Uterus (tissue), 4 donors: ENCODE results near the gene EPC1. TPM values are rescaled to one million over a fixed set of nuclear protein-coding genes. Genes with fewer than 3 reads are reported as not detected.

Experiments used
- DNase-seq, 2 donors: peaks; one replicate each; pipeline ENCODE4 v3.0.0-alpha.2; 2019 to 2020
- H3K27ac ChIP-seq, 2 donors: fragments of 200-600 bp; sonication (generic); 1 replicate in 1 of 2; 2 replicates in 1 of 2; pipeline ENCODE4 v1.5.1; 2016 to 2018
- H3K27me3 ChIP-seq, 2 donors: fragments of 200-600 bp; sonication (generic); one replicate each; pipeline ENCODE4 v1.5.1; 2018 to 2019; ENCODE audit warnings: control low read depth in 1 of 2
- H3K36me3 ChIP-seq, 2 donors: fragments of 200-600 bp; sonication (generic); one replicate each; pipeline ENCODE4 v1.5.1; 2019; ENCODE audit warnings: control low read depth in 1 of 2
- H3K4me1 ChIP-seq, 2 donors: fragments of 200-600 bp; sonication (generic); one replicate each; pipeline ENCODE4 v1.5.1; 2018 to 2019; ENCODE audit warnings: control low read depth in 1 of 2
- H3K4me3 ChIP-seq, 2 donors: fragments of 200-600 bp; sonication (generic); 1 replicate in 1 of 2; 2 replicates in 1 of 2; pipeline ENCODE4 v1.5.1; 2018 to 2019; ENCODE audit warnings: mild to moderate bottlenecking in 1 of 2
- H3K9me3 ChIP-seq, 2 donors: fragments of 200-600 bp; sonication (generic); one replicate each; pipeline ENCODE4 v1.5.1; 2019; ENCODE audit warnings: control low read depth in 1 of 2
- POLR2A ChIP-seq, 2 donors: fragments of 450-650 bp; IDR thresholded peaks; one replicate each; pipeline ENCODE4 v1.6.1; 2016; ENCODE audit warnings: antibody characterized with exemption in 2 of 2, mild to moderate bottlenecking in 1 of 2, moderate library complexity in 1 of 2
- intact Hi-C: fragments of 100-400 bp; cut with DNase I; formaldehyde crosslinking; loops from one replicate; pipeline ENCODE4 v1.15.1; 2023; ENCODE audit warnings: low total_unique reads
- total RNA-seq, 4 donors: library from RNA; depleted of rRNA in 3 of 4; stranded (reverse); fragments of >200 nt in 3 of 4; gene quantifications; one replicate each; pipeline versions ENCODE4 v1.1.0 to v1.2.4, GENCODE V29; 2014 to 2023
- TF ChIP-seq, protein P1 (sequence below), 4 experiments: fragments of 200-600 bp in 2 of 4; fragments of 450-650 bp in 2 of 4; sonication (generic) in 2 of 4; IDR thresholded peaks; one replicate each; pipeline ENCODE4 v1.5.1; 2016 to 2019; ENCODE audit warnings: antibody characterized with exemption in 4 of 4, mild to moderate bottlenecking in 2 of 4, moderate library complexity in 1 of 4
- donor health status: DM: yes; HTN: yes; CAD: no.

The EPC1 gene
- total RNA-seq, 4 donors from 2014 or later, result 34.7 to 109 (median 48.8) TPM

DNA sequence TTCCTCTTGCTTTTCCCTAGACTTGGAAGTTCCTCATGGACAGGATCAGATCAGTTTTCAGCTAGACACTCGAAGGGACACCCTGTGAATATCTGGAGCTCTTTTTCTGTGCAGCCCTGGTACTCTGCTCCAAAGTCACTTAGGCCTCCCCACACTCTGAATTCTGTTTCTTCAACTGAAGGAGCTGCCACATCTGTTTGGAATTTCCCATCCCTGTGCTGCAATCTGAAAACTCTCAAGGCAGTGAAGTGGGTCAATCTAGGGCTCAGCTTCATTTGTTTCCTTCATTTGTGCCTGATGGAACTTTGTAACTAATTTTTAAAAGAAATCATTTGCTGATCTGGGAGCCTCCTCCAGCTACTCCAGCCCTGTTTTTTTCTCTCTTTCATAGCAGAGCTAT, 9.6 kb downstream of the EPC1 start:
- Histone ChIP-seq H3K27me3 (no peaks in the 10 kb centered on the region), H3K36me3 (no peaks in the 10 kb centered on the region), H3K27ac (no peak overlapping the region), H3K4me3 (no peak overlapping the region), H3K9me3 (no peaks in the 10 kb centered on the region), H3K4me1 (peaks cover 24 to 42% of the 10 kb centered on the region in 2 donors)
- TF ChIP-seq, protein P1, sequence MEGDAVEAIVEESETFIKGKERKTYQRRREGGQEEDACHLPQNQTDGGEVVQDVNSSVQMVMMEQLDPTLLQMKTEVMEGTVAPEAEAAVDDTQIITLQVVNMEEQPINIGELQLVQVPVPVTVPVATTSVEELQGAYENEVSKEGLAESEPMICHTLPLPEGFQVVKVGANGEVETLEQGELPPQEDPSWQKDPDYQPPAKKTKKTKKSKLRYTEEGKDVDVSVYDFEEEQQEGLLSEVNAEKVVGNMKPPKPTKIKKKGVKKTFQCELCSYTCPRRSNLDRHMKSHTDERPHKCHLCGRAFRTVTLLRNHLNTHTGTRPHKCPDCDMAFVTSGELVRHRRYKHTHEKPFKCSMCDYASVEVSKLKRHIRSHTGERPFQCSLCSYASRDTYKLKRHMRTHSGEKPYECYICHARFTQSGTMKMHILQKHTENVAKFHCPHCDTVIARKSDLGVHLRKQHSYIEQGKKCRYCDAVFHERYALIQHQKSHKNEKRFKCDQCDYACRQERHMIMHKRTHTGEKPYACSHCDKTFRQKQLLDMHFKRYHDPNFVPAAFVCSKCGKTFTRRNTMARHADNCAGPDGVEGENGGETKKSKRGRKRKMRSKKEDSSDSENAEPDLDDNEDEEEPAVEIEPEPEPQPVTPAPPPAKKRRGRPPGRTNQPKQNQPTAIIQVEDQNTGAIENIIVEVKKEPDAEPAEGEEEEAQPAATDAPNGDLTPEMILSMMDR (IDR thresholded peaks at IDR 0.05), result no peak
- TF ChIP-seq POLR2A (IDR thresholded peaks at IDR 0.05), result no peak
- intact Hi-C loops, result no loop called here
- DNase-seq, result no peak

DNA sequence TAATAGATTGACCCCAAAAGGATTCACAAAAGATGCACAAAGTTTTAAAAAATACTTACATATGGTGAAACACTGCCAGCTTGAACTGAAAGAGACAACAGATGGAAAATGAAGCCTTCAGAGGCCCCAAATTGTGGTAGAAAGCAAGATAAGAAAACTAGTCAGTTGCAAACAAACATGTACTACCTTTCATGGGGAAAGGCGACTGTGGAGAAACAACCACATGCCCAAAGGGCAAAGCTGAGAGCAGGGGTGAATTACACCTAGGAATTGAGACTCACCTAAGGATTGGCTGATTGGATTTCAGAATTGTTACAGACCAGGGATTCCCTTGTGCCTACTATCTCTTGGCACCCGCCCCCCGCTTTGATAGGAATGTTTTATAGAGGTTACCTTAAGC, 13.1 kb downstream of the EPC1 start:
- Histone ChIP-seq H3K9me3 (no peaks in the 10 kb centered on the region), H3K4me1 (peaks cover 22 to 28% of the 10 kb centered on the region in 2 donors), H3K36me3 (no peaks in the 10 kb centered on the region), H3K27me3 (no peaks in the 10 kb centered on the region), H3K4me3 (no peak overlapping the region), H3K27ac (no peak overlapping the region)
- TF ChIP-seq POLR2A (IDR thresholded peaks at IDR 0.05), result no peak
- intact Hi-C loops, result no loop called here
- DNase-seq, result no peak

DNA sequence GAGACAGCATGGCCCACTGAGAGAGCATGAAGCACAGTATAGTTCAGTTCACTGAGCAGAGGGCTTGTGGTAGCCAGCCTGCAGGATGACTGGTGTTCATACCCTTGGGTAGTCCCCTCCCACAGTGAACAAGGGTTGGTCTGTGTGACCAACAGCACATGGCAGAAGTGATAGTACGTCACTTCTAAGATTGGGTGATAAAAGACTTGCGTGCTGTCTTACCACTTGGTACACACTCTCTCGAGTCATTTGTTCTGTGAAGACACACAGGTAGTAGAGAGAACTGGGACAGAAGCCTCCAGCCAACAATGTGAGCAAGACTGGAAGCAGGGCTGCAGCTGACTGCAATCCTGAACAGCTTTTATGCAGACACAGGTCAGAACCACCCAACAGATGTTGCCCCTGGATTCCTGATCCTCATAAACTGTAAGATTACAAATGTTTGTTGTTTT, 14.6 kb downstream of the EPC1 start:
- DNase-seq, result no peak
- no peak overlapping the region for H3K4me3 ChIP-seq
- no peak for TF ChIP-seq POLR2A (IDR thresholded peaks at IDR 0.05)
- TF ChIP-seq, protein P1 (IDR thresholded peaks at IDR 0.05), result no peak
- H3K27ac ChIP-seq, result peak overlapping the region in 1 of 2 donors; percentile 13
- peaks cover 12 to 28% of the 10 kb centered on the region in 2 donors for H3K4me1 ChIP-seq
- H3K9me3 ChIP-seq, result no peaks in the 10 kb centered on the region
- intact Hi-C loops, result no loop called here
- no peaks in the 10 kb centered on the region for H3K27me3 ChIP-seq
- no peaks in the 10 kb centered on the region for H3K36me3 ChIP-seq

DNA sequence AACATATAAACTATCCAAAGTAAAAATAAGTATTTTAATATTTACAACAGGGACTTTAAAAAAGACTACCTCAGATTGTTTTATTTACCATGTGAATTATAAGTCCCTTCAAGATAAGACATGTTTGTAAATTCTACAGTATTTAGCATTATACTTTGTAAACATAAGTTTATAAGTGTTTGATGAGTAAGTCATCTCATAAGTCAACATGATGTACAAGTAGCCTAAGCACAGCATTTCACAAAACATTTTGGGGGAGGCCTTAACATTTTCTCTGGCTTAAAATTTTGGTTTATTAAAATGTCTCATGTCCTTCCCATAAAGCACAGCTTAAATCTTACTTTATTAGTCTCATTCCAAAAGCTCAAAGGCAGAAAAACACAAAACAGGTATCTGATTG, 15.4 kb downstream of the EPC1 start:
- no peak overlapping the region for H3K4me3 ChIP-seq
- DNase-seq, result no peak
- H3K9me3 ChIP-seq, result no peaks in the 10 kb centered on the region
- H3K27me3 ChIP-seq, result no peaks in the 10 kb centered on the region
- peaks cover 8 to 28% of the 10 kb centered on the region in 2 donors for H3K4me1 ChIP-seq
- H3K36me3 ChIP-seq, result no peaks in the 10 kb centered on the region
- TF ChIP-seq POLR2A (IDR thresholded peaks at IDR 0.05), result no peak
- TF ChIP-seq, protein P1 (IDR thresholded peaks at IDR 0.05), result no peak
- intact Hi-C loops, result no loop called here
- no peak overlapping the region for H3K27ac ChIP-seq

DNA sequence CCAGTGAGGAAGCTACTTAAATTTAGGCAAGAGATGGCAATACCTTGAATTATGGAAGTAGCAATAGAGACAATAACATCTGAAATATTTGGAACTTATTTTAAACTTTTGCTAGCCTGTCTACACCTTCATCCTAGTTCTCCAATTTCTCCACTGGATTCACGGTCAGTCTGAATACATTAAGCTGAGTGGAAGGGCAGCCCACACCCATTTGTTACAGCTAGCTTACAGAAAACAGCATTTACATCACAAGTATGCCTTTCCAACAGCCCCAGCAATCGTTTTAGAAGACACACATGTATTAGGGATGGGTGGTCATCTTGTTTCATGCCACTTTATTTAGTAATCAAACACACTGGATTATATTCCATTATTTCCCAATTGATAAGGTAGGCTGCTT, 16.7 kb downstream of the EPC1 start:
- TF ChIP-seq, protein P1 (IDR thresholded peaks at IDR 0.05), result no peak
- TF ChIP-seq POLR2A (IDR thresholded peaks at IDR 0.05), result no peak
- intact Hi-C loops, result no loop called here
- no peak overlapping the region for H3K27ac ChIP-seq

DNA sequence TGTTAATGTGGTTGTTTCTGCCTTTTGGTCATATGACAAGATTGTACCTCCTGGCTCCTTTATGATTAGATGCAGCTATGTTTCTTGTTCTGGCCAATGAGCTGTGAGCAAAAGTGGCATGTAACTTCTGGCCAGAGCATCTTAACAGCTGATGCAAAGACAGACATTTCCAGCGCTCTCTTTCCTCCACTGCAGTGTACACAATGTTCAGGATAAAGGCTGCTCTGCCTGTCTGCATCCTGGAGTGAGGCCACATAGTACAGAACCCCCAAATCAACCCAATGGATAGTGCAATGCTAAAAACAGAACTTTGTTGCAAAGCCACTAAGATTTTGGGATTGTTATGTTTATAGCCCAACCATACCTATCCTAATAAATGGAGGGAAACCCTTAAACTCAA, 17.9 kb downstream of the EPC1 start:
- Histone ChIP-seq H3K36me3 (no peaks in the 10 kb centered on the region), H3K27ac (no peak overlapping the region), H3K9me3 (no peaks in the 10 kb centered on the region), H3K4me3 (no peak overlapping the region), H3K27me3 (no peaks in the 10 kb centered on the region), H3K4me1 (peaks cover 7 to 21% of the 10 kb centered on the region in 2 donors)
- TF ChIP-seq POLR2A (IDR thresholded peaks at IDR 0.05), result no peak
- TF ChIP-seq, protein P1 (IDR thresholded peaks at IDR 0.05), result no peak
- DNase-seq, result no peak
- intact Hi-C loops, result no loop called here

More for the DNA sequence above, 16.7 kb downstream of the EPC1 start:
- no peaks in the 10 kb centered on the region for H3K9me3 ChIP-seq
- H3K4me3 ChIP-seq, result no peak overlapping the region
- no peak for DNase-seq
- no peaks in the 10 kb centered on the region for H3K36me3 ChIP-seq
- no peaks in the 10 kb centered on the region for H3K27me3 ChIP-seq
- H3K4me1 ChIP-seq, result peaks cover 7 to 28% of the 10 kb centered on the region in 2 donors
